GM19372 (cell line): ENCODE data around the gene YWHAE.
"Not testable (repeated sequence)": the region's sequence is repeated elsewhere in the genome, so short reads cannot be mapped to it uniquely, and the experiment has no call there.

Experiments used
- ATAC-seq: cut with Tn5 transposase; IDR thresholded peaks from one replicate; pipeline ENCODE4 v1.9.1; 2021; ENCODE audit warnings: mild to moderate bottlenecking, low read depth, moderate library complexity; ENCODE audit not compliant: unreplicated experiment

The YWHAE gene

GRCh38 chr17:1340371-1340770, 59.7 kb downstream of the YWHAE start:
- ATAC-seq: no peak

DNA sequence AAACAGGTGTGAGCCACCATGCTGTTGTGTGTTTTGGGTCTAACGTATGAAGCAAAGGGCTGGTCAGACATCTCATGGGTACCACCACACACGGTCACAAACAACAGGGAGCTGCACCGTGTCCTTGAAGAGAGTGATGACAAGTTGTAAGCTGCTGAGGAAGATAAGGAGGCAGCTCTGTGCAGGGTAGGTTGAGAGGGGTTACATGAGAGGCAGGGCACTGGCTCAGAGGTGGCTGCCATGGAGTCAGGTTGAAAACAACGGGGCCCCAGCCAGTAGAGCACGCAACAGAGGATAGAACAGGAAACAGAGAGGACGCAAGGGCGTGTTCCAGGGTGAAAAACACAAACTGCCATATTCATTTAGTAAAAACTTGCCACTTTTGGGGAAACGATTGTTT, 68.3 kb downstream of the YWHAE start:
- no peak for ATAC-seq

DNA sequence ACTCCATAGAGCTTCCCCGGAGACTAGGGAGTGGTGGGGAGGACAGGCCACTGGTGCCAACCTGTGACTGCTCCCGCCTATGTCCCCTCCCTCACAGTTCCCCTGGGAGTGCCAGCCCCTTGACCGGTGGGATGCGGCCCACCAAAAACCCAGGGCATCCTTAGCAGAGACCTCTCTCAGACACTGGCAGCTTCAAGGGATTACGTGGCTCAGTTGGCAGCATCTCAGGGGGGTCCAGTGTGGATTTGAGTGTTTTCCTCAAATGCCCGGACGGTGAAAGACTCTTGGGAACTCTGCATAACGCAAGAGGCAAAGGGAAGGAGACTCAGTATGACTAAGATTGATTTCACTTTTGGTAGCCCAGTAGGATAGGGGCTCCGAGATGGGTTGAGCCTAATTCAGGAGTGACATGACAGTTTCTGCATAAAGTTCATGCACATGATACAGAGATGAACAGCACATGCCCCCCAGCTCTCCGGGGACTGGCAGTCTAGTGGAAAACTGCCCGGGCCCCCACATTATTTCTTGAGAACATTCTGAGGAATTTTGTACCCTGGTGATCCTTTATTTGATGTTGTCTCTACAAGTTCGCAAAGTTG, 70.2 kb downstream of the YWHAE start:
- ATAC-seq: no peak

DNA sequence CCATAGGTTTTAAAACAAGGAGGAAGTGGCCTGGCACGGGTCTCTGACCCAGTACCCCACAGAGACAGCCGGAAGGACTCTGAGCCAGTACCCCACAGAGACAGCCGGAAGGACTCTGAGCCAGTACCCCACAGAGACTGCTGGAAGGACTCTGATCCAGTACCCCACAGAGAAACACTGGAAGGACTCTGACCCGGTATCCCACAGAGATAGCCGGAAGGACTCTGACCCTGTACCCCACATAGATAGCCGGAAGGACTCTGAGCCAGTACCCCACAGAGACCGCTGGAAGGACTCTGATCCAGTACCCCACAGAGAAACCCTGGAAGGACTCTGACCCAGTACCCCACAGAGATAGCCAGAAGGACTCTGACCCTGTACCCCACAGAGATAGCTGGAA, 71.6 kb downstream of the YWHAE start:
- ATAC-seq: no peak

DNA sequence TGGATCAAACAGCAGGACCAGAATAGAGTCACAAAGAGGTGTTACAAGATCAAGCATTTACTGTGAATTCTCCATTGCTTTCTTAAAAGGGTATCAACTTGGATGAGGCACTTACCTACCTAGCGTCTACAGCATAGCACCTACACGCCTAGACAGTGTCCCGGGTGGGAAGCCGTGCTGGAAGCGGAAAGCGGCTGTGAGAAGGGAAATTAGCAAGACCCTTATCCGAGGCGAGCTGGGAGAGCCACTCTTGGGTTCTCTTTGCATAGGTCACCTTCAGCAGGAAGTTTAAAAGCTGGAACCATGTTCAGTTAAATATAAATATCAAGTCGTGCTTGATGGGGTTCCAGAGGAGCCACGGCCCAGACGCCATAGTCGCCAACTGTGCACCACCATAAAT, 74.3 kb downstream of the YWHAE start:
- no peak for ATAC-seq

GRCh38 chr17:1324201-1324771, 75.7 kb downstream of the YWHAE start:
- ATAC-seq: no peak

DNA sequence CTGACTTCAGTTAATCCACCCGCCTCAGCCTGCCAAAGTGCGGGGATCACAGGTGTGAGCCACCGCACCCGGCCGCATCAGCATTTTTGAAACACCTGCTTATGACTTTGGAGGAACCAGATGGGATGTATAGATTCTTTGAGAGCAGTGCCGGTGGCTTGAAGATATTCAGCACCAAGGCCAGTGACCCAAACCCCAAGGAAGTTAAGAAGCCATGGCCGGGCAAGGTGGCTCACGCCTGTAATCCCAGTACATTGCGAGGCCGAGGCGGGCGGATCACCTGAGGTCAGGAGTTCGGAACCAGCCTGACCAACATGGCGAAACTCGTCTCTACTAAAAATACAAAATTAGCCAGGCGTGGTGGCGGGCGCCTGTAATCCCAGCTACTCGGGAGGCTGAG, 76.7 kb downstream of the YWHAE start:
- no peak for ATAC-seq

DNA sequence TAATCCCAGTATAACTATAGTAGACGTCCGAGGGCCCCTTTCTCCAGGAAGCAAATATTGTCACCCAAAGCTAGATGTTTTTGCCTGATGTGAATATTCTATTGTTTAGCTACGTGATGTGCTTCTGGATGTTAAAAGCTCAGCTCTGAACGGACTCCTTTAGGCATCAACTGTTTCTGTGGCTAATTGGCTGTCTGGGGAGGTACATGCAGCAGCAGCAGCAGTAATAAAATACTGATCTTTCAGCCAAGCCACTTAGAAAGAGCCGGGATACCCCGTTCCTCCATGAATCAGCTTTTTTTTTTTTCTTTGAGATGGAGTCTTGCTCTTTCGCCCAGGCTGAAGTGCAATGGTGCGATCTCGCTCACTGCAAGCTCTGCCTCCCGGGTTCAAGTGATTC, 77.5 kb downstream of the YWHAE start:
- no peak for ATAC-seq

DNA sequence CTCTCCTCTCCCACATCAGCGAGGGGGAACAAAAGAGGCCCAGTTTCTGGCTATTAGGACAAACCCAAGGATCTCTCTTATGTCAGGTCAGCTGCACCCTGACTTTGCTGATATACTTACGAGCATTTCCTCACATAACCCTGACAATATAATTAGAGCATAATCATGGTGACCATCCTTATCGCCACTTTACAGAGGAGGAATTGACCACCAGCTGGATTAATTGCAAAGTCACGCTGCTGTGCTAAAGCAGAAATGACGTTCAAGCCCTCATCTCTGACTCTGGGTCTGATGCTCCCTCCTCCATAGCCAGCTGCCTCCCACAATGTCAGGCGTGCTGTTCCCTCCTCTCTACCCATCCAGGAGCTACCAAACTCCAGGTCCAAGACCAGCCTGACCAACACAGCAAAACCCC, 78.0 kb downstream of the YWHAE start:
- no peak for ATAC-seq

GRCh38 chr17:1315891-1316403, 84.1 kb downstream of the YWHAE start:
- no peak for ATAC-seq

GRCh38 chr17:1315409-1315808, 84.6 kb downstream of the YWHAE start:
- ATAC-seq: no peak

DNA sequence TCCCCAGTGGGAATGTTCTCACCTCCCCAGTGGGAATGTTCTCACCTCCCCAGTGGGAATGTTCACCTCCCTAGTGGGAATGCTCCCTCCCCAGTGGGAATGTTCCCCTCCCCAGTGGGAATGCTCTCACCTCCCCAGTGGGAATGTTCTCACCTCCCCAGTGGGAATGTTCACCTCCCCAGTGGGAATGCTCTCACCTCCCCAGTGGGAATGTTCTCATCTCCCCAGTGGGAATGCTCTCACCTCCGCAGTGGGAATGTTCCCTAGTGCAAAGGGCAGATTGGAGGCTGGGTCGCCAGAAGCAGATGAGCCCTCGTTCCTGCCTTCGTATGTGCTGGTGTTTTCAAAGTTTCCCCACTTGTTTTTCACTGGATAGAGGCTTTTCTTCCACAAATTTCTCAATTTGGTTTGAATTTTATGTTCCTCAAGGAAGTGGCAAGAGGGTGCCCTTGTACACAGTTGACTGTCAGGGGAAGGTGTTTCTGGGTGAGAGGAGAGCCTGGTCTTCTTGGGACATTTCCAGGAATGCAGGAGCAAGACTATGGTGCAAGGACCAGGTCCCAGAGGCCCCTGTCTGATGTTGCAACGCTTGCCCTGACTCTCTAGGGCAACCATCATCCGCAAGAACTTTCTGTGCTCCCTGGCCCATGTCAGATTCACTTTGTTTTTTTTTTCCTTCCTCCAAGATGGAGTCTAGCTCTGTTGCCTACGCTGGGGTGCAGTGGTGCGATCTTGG, 86.6 kb downstream of the YWHAE start:
- no peak for ATAC-seq

GRCh38 chr17:1312261-1312870, 87.7 kb downstream of the YWHAE start:
- ATAC-seq: no peak

DNA sequence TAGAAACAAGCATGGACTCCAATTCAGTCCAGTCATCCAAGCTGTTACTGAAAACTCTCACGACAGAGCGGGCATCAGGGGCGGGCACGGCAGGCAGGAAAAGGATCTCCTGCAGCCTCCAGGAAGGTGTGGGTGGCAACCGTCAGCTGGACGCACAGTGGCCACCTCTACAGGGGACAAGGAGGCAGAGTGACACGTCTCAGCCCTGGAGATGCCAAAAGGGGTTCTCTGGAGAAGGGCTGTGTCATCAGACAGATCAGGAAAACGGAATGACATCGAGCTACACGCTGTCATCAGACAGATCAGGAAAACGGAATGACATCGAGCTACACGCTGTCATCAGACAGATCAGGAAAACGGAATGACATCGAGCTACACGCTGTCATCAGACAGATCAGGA, 92.2 kb downstream of the YWHAE start:
- not testable (repeated sequence) for ATAC-seq

GRCh38 chr17:1304962-1305563, 95.0 kb downstream of the YWHAE start:
- ATAC-seq: no peak

- ATAC-seq: no peak
These were observed 95.5 kb downstream of the YWHAE start for GRCh38 chr17:1304522-1304921.

DNA sequence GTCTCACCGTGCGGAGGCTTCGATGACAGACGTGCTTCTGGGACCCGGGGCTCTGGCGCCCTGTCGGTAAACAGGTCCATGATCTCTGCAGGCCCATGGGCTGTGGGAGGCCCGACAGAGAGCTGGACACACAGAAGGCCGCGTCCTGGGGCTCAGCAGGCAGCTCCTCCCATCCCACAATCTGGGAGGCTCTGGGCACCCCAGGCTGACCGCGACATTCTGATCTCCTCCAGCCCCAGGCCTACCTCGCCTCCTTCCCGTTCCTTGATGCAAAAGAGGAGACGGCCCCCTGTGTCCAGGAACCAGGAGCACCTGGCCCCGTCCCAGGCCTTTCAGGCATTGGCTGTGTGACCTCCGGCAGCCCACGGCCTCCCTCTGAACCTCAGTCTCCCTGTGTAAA, 97.3 kb downstream of the YWHAE start:
- ATAC-seq: no peak

GRCh38 chr17:1301546-1301945, 98.5 kb downstream of the YWHAE start:
- ATAC-seq: no peak

DNA sequence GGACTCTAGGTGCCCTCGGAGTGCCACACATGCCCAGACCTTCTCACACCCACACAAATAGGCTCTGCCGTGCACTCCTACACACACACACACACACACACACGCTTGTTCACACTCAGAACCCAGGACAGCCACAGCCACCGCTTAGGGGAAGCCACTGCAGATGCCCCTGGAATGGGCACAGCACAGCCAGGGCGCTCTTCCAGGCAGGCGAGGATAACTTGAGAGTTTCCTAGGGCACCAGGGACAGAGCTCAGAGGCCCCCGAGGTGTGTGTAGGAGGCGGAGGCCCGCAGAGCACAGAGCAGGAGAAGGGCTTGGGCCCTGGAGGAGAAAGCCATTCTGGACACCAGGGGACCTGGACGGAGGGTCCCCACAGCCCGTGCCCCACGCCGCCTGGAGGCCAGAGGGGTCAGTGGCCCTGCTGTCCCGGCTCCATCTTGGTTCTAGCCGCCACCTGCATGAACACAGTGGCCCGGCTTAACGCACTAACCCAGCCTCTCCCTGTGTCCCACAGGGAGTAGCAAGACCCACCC, 99.6 kb downstream of the YWHAE start:
- no peak for ATAC-seq

DNA sequence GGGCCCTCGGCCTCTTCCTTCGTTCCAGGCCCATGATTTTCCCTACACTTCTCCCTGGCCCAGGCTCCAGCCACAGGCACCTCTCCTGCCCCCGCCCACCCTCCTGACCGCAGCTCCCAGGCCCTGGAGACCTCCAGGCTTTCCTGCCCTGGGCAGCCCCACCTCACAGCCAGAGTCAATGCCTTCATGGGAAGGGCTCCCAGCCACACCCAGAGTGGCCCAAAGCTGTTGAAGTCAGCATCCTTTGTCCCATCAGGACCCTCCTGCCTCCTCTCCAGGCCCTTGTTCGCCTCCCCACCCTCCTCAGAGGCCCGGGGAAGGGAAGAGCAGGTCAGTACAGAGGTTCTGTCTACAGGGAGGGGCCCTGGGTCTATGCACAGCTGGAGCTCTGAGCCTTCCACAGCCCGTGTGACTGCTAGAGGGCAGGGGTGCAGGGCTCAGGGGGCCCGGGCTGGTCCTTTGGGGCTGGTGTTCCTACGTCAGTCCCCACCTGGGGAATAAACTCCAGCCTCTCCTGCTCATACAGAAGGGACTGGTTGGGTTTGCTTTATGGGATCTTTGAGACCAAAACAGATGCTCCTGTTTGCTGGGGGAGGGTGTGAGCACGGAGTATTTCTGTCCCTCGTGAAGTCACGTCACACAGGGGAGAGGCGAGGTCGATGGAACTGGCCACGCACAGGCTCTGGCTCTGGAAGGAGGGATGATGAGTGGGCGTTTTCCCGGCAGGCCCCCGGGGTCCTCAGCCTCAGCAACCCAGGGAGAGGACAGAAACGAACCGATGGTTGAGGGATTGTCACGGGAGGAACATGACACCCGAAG, 100.3 kb downstream of the YWHAE start:
- no peak for ATAC-seq
